H9 (cell line): ENCODE results near the gene PPIL6. TPM values are rescaled to one million over a fixed set of nuclear protein-coding genes. Genes with fewer than 3 reads are reported as not detected.

Experiments used
- DNase-seq: peaks from one replicate; pipeline ENCODE4 v3.0.0-alpha.2; 2017
- H2AFZ ChIP-seq: one replicate; pipeline ENCODE4 v1.6.1; 2013; ENCODE audit warnings: mild to moderate bottlenecking, low read length, control low read depth, moderate library complexity
- H2AK5ac ChIP-seq: 2 replicates; pipeline ENCODE4 v1.6.1; 2013; ENCODE audit warnings: low read length, control low read depth, mixed read lengths; ENCODE audit not compliant: insufficient read length
- H2BK120ac ChIP-seq: one replicate; pipeline ENCODE4 v1.6.1; 2013; ENCODE audit warnings: low read depth, mild to moderate bottlenecking, low read length, control low read depth, inconsistent platforms; ENCODE audit not compliant: poor library complexity, severe bottlenecking
- H2BK12ac ChIP-seq: 2 replicates; pipeline ENCODE4 v1.6.1; 2013; ENCODE audit warnings: low read length, control low read depth, mixed read lengths, low read depth; ENCODE audit not compliant: insufficient read length
- H2BK15ac ChIP-seq: 2 replicates; pipeline ENCODE4 v1.6.1; 2013; ENCODE audit warnings: low read depth, low read length, control low read depth
- H2BK20ac ChIP-seq: one replicate; pipeline ENCODE4 v1.6.1; 2013; ENCODE audit warnings: low read depth, mild to moderate bottlenecking, low read length, control low read depth, inconsistent platforms; ENCODE audit not compliant: poor library complexity, severe bottlenecking
- H2BK5ac ChIP-seq: 2 replicates; pipeline ENCODE4 v1.6.1; 2013; ENCODE audit warnings: low read length, control low read depth, mixed read lengths; ENCODE audit not compliant: insufficient read length
- H3K14ac ChIP-seq: 2 replicates; pipeline ENCODE4 v1.6.1; 2013; ENCODE audit warnings: low read length, control low read depth; ENCODE audit not compliant: insufficient read depth
- H3K18ac ChIP-seq: 2 replicates; pipeline ENCODE4 v1.6.1; 2013; ENCODE audit warnings: low read depth, mild to moderate bottlenecking, mixed read lengths, low read length, control low read depth; ENCODE audit not compliant: insufficient read length
- H3K23ac ChIP-seq: 2 replicates; pipeline ENCODE4 v1.6.1; 2013; ENCODE audit warnings: low read length, control low read depth, mixed read lengths, low read depth; ENCODE audit not compliant: insufficient read length
- H3K23me2 ChIP-seq: 2 replicates; pipeline ENCODE4 v1.6.1; 2013; ENCODE audit warnings: low read depth, mild to moderate bottlenecking, mixed read lengths, low read length, control low read depth; ENCODE audit not compliant: insufficient read length, poor library complexity, severe bottlenecking
- H3K27ac ChIP-seq: 2 replicates; pipeline ENCODE4 v1.5.1; 2013; ENCODE audit warnings: low read length, control low read depth, mixed read lengths, low read depth; ENCODE audit not compliant: insufficient read length
- H3K27me3 ChIP-seq: 2 replicates; pipeline ENCODE4 v1.6.1; 2013; ENCODE audit warnings: low read length, control low read depth, inconsistent platforms; ENCODE audit not compliant: insufficient read depth
- H3K4ac ChIP-seq: 2 replicates; pipeline ENCODE4 v1.6.1; 2013; ENCODE audit warnings: low read depth, mild to moderate bottlenecking, control low read depth, inconsistent platforms, low read length, moderate library complexity
- H3K4me1 ChIP-seq: 2 replicates; pipeline ENCODE4 v1.6.1; 2013; ENCODE audit warnings: low read length, control low read depth, inconsistent platforms; ENCODE audit not compliant: insufficient read depth
- H3K4me2 ChIP-seq: 2 replicates; pipeline ENCODE4 v1.6.1; 2013; ENCODE audit warnings: low read length, control low read depth, mixed read lengths; ENCODE audit not compliant: insufficient read length, insufficient read depth
- H3K56ac ChIP-seq: 2 replicates; pipeline ENCODE4 v1.6.1; 2013; ENCODE audit warnings: low read depth, mild to moderate bottlenecking, mixed read lengths, low read length, control low read depth; ENCODE audit not compliant: insufficient read length
- H3K79me1 ChIP-seq: 2 replicates; pipeline ENCODE4 v1.6.1; 2013; ENCODE audit warnings: low read depth, mild to moderate bottlenecking, moderate library complexity, low read length, control low read depth, inconsistent platforms; ENCODE audit not compliant: insufficient read depth, poor library complexity, severe bottlenecking
- H3K79me2 ChIP-seq: 2 replicates; pipeline ENCODE4 v1.6.1; 2013; ENCODE audit warnings: low read length, control low read depth, inconsistent platforms; ENCODE audit not compliant: insufficient read depth
- H3K9ac ChIP-seq: 2 replicates; pipeline ENCODE4 v1.6.1; 2013; ENCODE audit warnings: low read length, control low read depth, mixed read lengths; ENCODE audit not compliant: insufficient read length; ENCODE audit errors: extremely low read depth
- H3K9me3 ChIP-seq: one replicate; pipeline ENCODE4 v1.6.1; 2013; ENCODE audit warnings: low read depth, low read length, inconsistent platforms; ENCODE audit not compliant: control insufficient read depth
- H3T11ph ChIP-seq: one replicate; pipeline ENCODE4 v1.6.1; 2013; ENCODE audit warnings: mild to moderate bottlenecking, low read length, control low read depth, inconsistent platforms
- H4K20me1 ChIP-seq: one replicate; pipeline ENCODE4 v1.6.1; 2013; ENCODE audit not compliant: control insufficient read depth, insufficient read length, insufficient read depth
- H4K5ac ChIP-seq: 2 replicates; pipeline ENCODE4 v1.6.1; 2013; ENCODE audit warnings: low read depth, mild to moderate bottlenecking, mixed read lengths, low read length, control low read depth; ENCODE audit not compliant: insufficient read length
- H4K8ac ChIP-seq: replicated peaks from 2 replicates; pipeline ENCODE4 v1.6.1; 2013; ENCODE audit warnings: low read length, control low read depth, mixed read lengths, low read depth; ENCODE audit not compliant: insufficient read length
- H4K91ac ChIP-seq: 2 replicates; pipeline ENCODE4 v1.6.1; 2013; ENCODE audit warnings: low read depth, mild to moderate bottlenecking, moderate library complexity, mixed read lengths, low read length, control low read depth; ENCODE audit not compliant: insufficient read length
- H3K27ac Mint-ChIP-seq, 3 experiments: 2 replicates in 2 of 3; 3 replicates in 1 of 3; pipeline ENCODE4 v1.8.0; 2020 to 2021; ENCODE audit warnings: mixed read lengths in 3 of 3, mild to moderate bottlenecking in 1 of 3, moderate library complexity in 1 of 3
- H3K27me3 Mint-ChIP-seq: 2 replicates; pipeline ENCODE4 v1.8.0; 2021; ENCODE audit warnings: low read depth, mild to moderate bottlenecking, moderate library complexity, mixed read lengths
- H3K36me3 Mint-ChIP-seq, 3 experiments: 2 replicates in 2 of 3; 3 replicates in 1 of 3; pipeline ENCODE4 v1.8.0; 2020 to 2021; ENCODE audit warnings: low read depth in 3 of 3, mixed read lengths in 3 of 3; ENCODE audit not compliant: insufficient read depth in 1 of 3
- H3K4me1 Mint-ChIP-seq, 2 experiments: 2 replicates each; pipeline ENCODE4 v1.8.0; 2020; ENCODE audit warnings: mixed read lengths in 2 of 2
- H3K4me3 Mint-ChIP-seq, 2 experiments: 2 replicates in 1 of 2; 3 replicates in 1 of 2; pipeline ENCODE4 v1.8.0; 2020 to 2021; ENCODE audit warnings: mild to moderate bottlenecking in 2 of 2, mixed read lengths in 2 of 2, moderate library complexity in 1 of 2
- H3K9me3 Mint-ChIP-seq, 2 experiments: 2 replicates in 1 of 2; 3 replicates in 1 of 2; pipeline ENCODE4 v1.8.0; 2020; ENCODE audit warnings: mild to moderate bottlenecking in 2 of 2, mixed read lengths in 2 of 2, moderate library complexity in 1 of 2
- CTCF ChIP-seq: fragments of 200-600 bp; sonication (generic); conservative IDR thresholded peaks from 3 replicates; pipeline ENCODE4 v1.8.0; 2021; ENCODE audit warnings: antibody characterized with exemption, mild to moderate bottlenecking
- WGBS: extraction: QIAGEN DNeasy Blood & Tissue Kit; methylation state at CpG from one replicate; pipeline ENCODE4 v1.1.7; 2013; ENCODE audit warnings: missing lambda C conversion rate, low lambda C conversion rate, mixed read lengths; ENCODE audit not compliant: insufficient read length; ENCODE audit errors: extremely low coverage; 5-methylcytosine and 5-hydroxymethylcytosine counted together
- total RNA-seq: library from RNA; stranded (reverse); gene quantifications from 2 replicates; pipeline ENCODE4 v1.2.1, GENCODE V29; 2021

Gene PPIL6
- total RNA-seq, 1 experiment from 2014 or later: 1.0 TPM

DNA sequence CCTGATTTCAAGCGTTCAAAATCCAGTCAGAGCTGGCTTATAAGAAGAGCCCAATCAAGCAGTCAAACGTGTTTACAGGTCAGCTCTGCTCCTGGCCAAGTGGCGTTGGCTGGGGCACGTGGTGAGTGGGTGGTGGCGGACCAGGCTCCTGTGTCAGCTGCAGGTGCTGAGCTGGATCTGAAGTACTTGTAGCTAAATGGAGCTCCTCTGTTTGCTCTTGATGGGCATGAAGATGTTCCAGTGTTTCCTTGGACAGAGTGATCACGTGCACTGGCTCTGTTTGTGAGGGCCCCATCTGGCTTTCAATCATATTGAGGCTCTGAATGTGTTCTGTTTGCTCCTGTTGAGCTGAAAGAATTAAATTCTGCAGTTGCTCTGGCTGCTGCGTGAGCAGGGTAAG is 25.3 kb upstream of the PPIL6 start:
- H3K79me1 ChIP-seq: peaks cover 3% of the 10 kb centered on the region
- no peak overlapping the region for H3K4me2 ChIP-seq
- peaks cover 61 to 94% (median 94%) of the 10 kb centered on the region in 3 experiments for H3K36me3 Mint-ChIP-seq

More for the DNA sequence above, 25.3 kb upstream of the PPIL6 start:
- Histone ChIP-seq H3K9me3 (no peaks in the 10 kb centered on the region), H4K20me1 (no peaks in the 10 kb centered on the region), H3K23me2 (no peaks in the 10 kb centered on the region), H2BK12ac (no peak overlapping the region), H3K4me1 (no peaks in the 10 kb centered on the region), H2BK5ac (no peak overlapping the region), H4K91ac (no peak overlapping the region), H3K27me3 (no peaks in the 10 kb centered on the region), H3K27ac (no peak overlapping the region), H3K23ac (no peak overlapping the region), H2AFZ (no peak overlapping the region), H2AK5ac (no peak overlapping the region), H2BK20ac (no peak overlapping the region), H3K18ac (no peak overlapping the region), H3K4ac (no peak overlapping the region), H3K56ac (no peak overlapping the region), H3K79me2 (no peaks in the 10 kb centered on the region), H3T11ph (no peak overlapping the region), H3K9ac (no peak overlapping the region), H4K5ac (no peak overlapping the region), H3K14ac (no peak overlapping the region), H2BK15ac (no peak overlapping the region), H2BK120ac (no peak overlapping the region), H4K8ac (no peak overlapping the region)
- DNase-seq: no peak
- Mint-ChIP-seq H3K9me3 (no peaks in the 10 kb centered on the region; a peak in 1 of 5 replicates), H3K27me3 (no peaks in the 10 kb centered on the region), H3K4me1 (peaks cover 7 to 12% of the 10 kb centered on the region in 2 experiments; a peak in 3 of 4 replicates), H3K27ac (0 out of 7 replicates have a peak overlapping the region, but pooled peaks of 1 of the 3 experiments have one; percentile 49), H3K4me3 (no peak overlapping the region)
- no peak for TF ChIP-seq CTCF
- WGBS: no CpG with 5 or more reads among the region's 7 CpGs
